Fibroblast of skin of right quadriceps (primary cell): ENCODE data around the gene GINS3.
"Not testable (repeated sequence)": the region's sequence is repeated elsewhere in the genome, so short reads cannot be mapped to it uniquely, and the experiment has no call there.

ENCODE experiments used
- DNase-seq: peaks from one replicate; pipeline ENCODE4 v3.0.0-alpha.2; 2013

Gene GINS3

GRCh38 chr16:58393138-58393504 lies 850 bp downstream of the GINS3 start:
- peak; percentile 10 for DNase-seq

- DNase-seq: not testable (repeated sequence)
Observed at GRCh38 chr16:58396897-58397296, 4.6 kb downstream of the GINS3 start.

- no peak for DNase-seq
Observed at GRCh38 chr16:58399718-58400633, 7.7 kb downstream of the GINS3 start.

DNA sequence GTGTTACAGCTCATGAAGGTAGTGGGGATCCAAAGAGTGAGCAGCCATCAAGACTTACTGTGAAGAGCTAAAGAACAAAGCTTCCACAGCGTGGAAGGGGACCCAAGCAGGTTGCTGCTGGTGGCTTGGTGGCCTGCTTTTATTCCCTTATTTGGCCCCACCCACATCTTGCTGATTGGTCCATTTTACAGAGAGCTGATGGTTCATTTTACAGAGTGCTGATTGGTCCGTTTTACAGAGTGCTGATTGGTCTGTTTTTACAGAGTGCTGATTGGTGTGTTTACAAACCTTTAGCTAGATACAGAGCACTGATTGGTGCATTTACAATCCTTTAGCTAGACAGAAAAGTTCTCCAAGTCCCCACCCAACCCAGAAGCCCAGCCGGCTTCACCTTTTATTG lies 9.0 kb downstream of the GINS3 start:
- not testable (repeated sequence) for DNase-seq

GRCh38 chr16:58402796-58403195 lies 10.5 kb downstream of the GINS3 start:
- no peak for DNase-seq

DNA sequence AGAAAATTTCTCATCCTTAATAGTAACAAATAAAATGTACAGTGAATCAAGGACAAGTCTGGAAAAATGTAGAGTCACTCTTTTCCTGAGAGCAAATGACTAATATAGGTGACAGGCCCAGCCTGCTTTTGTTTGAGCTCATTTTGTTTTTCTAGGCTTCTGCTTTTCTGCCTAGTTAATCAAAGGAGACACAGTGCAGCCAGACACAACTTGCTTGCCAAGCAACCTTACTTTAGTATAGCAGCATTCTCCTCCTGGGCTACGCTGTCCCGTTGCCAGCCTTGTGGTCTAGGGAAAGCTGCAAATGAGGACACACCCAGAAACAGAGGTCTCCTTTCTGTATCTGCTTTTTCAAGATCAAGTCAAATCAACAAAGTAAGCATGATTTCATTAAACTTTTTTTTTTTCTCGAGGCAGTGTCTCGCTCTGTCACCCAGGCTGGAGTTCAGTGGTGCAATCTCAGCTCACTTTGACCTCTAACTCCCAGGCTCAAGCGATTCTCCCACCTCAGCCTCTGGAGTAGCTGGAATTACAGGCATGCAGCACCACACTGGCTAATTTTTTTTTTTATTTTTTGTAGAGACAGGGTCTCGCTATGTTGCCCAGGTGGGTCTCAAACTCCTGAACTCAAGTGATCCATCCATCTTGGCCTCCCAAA lies 17.2 kb downstream of the GINS3 start:
- peak; percentile 24 for DNase-seq

- no peak for DNase-seq
Observed at GRCh38 chr16:58411336-58411735, 19.1 kb downstream of the GINS3 start.

DNA sequence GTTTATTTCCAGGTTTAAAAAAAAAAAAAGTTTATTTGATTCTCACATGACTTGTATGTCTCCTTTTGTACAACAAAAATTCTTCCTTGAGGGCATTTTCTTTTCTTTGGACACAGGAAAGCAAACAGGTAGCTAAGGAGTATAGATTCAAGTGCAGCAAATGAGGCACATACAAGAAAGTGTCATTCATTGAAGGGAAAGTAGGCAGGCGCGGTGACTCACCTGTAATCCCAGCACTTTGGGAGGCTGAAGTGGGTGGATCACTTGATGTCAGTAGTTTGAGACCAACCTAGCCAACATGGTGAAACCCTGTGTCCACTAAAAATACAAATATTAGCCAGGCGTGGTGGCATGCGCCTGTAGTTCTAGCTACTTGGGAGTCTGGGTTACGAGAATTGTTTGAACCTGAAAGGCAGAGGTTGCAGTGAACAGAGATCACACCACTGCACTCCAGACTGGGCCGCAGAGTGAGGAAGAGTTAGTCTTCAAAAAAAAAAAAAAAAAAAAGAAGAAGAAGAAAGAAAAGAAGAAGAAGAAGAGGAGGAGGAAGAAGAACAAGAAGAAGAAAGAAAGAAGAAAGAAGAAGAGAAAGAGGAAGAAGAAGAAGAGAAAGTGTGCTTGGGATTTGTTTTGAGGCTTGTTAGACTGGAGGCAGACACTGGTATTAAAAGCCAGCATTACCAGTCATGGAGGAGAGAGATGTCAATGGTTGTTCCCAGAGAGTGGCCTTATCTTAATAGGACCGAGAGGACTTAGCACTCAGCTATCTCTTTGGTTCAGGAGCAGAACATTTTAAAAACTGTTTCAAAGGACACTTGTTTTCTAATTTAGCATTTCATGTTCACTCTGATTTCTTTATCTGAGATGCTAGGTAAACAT lies 19.7 kb downstream of the GINS3 start:
- no peak for DNase-seq

DNA sequence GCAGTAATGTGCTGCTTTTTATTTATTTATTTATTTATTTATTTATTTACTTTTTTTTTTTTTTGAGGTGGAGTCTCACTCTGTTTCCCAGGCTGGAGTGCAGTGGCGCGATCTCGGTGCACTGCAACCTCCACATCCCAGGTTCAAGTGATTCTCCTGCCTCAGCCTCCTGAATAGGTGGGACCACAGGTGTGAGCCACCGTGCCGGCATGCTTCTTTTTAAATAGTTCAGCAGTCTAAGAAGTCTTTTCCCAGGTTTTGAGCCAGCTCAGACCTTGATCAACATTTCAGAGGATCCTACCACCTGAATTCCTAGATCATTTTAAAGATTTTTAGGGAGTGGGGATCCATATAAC lies 20.3 kb downstream of the GINS3 start:
- DNase-seq: not testable (repeated sequence)

DNA sequence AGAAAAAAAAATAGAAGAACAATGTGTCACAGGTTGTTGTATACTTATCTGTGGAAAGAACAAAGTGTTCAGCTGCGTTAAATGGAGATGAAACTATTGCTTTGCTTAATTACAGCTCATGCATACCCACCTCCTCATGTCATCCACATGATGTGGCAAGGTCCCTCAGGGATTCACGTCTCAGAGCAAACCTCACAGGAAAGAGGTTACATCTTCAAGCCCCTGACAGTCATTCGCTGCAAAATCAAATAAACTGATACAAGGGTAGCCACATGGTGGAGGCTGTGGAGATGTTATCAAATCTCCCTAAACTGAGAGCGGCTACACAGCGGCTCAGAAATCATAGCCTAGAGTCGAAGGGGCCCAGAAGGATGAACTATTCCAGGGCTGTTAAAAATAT lies 21.1 kb downstream of the GINS3 start:
- no peak for DNase-seq

DNA sequence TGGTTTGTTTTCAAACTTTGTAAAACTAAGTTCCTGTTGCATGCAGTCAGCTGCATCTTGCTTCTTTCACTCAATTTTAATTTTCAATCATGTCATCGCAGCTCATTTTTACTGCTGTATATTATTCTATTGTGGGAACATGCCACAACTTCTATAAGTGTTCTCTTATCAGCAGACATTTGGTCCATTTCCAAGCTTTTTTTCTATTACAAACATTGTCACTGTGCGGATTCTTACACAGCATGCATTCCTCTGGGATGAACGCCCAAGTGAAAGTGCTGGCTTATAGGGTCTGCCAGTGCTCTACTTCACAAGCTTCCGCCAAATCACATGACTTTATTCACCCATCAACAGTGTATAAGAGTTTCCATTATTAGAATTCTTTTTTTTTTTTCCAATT lies 22.7 kb downstream of the GINS3 start:
- DNase-seq: no peak

DNA sequence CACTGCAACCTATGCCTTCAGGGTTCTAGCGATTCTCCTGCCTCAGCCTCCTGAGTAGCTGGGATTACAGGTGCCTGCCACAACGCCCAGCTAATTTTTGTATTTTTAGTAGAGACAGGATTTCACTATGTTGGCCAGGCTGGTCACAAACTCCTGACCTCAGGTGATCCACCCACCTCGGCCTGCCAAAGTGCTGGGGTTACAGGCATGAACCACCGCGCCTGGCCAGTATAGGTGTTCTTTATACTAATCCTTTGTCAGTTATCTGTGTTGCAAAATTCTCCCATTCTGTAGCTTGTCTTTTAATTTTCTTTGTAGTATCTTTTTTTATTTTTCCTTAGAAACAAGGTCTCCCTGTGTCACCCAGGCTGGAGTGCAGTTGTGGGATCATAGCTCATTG lies 23.7 kb downstream of the GINS3 start:
- DNase-seq: not testable (repeated sequence)

GRCh38 chr16:58417035-58417434 lies 24.8 kb downstream of the GINS3 start:
- no peak for DNase-seq

DNA sequence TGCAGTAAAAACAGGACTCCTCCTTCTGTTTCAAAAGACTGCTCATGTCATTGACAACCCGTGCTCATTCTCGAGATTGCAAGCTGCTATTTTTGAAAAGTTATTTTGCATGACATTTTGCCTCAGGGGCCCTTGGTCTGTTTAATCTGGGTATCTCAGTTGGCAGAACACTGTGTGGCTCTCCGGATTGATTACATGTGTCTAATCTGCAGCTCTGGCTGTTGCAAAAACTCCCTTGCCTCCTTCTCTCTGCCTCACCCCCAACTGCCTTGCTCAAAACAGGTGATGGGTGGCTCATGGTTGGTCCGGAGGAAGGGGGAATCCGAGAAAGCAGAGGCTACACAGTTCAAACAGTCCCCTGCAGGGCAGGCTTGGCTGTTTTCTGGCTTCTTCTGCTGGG lies 25.3 kb downstream of the GINS3 start:
- no peak for DNase-seq

DNA sequence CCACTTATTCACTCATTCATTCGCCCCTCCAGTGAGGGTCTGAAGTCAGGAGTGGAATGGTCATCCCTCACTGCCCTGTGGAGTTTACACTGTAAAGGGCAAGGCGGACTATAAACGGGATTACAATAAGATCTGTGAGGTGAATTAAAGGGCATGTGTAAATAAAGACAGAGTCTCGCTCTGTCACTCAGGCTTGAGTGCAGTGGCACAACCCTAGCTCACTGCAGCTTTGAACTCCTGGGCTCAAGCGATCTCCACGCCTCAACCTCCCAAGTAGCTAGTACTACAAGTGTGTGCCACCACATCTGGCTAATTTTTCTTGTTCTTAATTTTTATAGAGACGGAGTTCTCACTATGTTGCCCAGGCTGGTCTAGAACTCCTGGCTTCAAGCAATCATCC lies 25.8 kb downstream of the GINS3 start:
- no peak for DNase-seq

- peak; percentile 11 for DNase-seq
Observed at GRCh38 chr16:58418601-58419000, 26.3 kb downstream of the GINS3 start.

- no peak for DNase-seq
Observed at GRCh38 chr16:58419241-58419990, 27.1 kb downstream of the GINS3 start.

GRCh38 chr16:58421059-58421458 lies 28.8 kb downstream of the GINS3 start:
- no peak for DNase-seq

- DNase-seq: peak; percentile 11
Observed at GRCh38 chr16:58421529-58421928, 29.3 kb downstream of the GINS3 start.

DNA sequence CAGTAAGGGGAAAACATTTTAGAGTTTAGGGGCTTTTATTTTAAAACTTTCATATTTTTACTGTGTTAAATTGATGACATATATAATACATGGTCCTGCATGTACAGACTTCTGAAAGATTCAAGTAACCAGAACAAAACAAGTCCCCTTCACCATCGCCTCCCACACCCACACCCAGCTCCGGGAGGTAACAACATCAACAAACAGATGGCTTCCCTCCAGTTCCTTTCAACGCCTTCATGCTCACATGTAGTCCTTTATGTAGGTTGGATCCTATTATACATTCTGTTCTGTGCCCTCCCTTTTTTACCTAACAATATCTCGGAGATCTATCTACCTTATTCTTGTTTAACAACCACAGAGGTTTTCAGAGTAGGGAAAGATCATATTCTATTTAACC lies 30.5 kb downstream of the GINS3 start:
- no peak for DNase-seq

- DNase-seq: no peak
Observed at GRCh38 chr16:58425245-58425644, 33.0 kb downstream of the GINS3 start.

GRCh38 chr16:58425756-58426494 lies 33.7 kb downstream of the GINS3 start:
- DNase-seq: no peak
